GM12873 (cell line): ENCODE measurements around the gene EIPR1.

Source experiments
- CTCF ChIP-seq: IDR thresholded peaks from 2 replicates; pipeline ENCODE4 v1.5.1; 2012; ENCODE audit warnings: low read depth, mild to moderate bottlenecking, moderate library complexity, low read length, control low read depth; ENCODE audit not compliant: insufficient read depth; ENCODE audit errors: missing control alignments

EIPR1 gene

GRCh38 chr2:3388412-3388738 is 10.8 kb upstream of the EIPR1 start:
- TF ChIP-seq CTCF, result no peak

- TF ChIP-seq CTCF, result no peak
Observed at GRCh38 chr2:3387644-3388411, 10.2 kb upstream of the EIPR1 start.

GRCh38 chr2:3387011-3387410 is 9.4 kb upstream of the EIPR1 start:
- TF ChIP-seq CTCF, result no peak

DNA sequence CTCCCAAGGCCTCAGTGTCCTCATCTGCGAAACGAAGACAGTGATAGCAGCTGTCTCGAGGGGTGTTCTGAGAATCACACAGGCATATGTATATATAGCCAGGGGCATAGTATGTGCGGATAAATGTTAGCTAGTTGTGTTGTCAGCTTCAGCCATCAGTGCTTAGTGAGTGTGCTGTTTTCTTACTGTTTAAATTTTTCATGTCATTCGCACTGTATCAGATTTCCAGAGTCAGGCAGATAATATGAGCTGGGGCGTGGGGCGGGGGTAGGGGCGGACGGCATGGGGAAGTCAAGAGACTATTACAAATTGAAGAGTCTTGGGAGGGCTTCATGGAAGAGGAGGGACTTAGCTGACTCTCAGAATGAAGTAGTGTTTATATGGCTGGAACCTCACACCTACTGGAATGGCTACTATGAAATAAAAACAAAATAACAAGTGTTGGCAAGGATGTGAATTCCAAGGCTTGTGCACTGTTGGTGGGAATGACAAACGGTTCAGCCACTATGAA is 8.9 kb upstream of the EIPR1 start:
- TF ChIP-seq CTCF, result no peak

GRCh38 chr2:3379647-3380534 is 2.3 kb upstream of the EIPR1 start, which contains the start of gene TRAPPC12:
Gene TRAPPC12 (plus strand): TSS chr2:3379694. CDS start chr2:3387624, 7,930 bp downstream.
- TF ChIP-seq CTCF, result peak; percentile 64

DNA sequence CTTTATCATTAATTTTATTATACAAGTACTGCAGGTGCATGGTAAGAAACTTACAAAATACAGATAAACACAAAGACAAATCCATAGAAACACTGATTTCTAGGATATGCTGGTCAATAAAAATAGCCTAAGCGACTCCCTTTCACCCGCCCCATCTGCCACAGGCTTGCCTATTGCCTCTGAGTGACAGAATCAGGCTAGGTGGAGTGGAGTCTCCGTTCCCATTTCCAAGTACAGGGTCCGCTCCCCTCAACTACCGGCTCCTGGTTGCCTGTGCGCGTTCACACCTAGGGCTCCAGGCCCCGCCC is 1.7 kb upstream of the EIPR1 start:
- no peak for TF ChIP-seq CTCF

DNA sequence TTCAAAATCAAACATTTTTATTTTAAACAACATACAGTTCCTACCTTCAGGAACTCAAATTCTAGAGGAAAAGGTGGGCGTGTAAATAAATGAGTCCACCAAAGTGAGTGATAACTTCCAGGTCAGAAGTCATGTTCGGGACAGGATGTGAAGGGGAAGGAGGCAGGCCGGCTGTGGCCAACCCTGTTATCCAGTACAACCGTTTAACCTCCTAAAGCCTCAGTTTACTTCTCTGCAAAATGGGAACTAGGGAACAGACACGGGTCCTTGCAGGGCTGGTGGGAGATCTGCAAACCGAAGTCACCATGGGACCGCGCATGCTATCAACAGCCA is 373 bp downstream of the EIPR1 start:
- TF ChIP-seq CTCF, result no peak
